Measurements from ENCODE around the gene PTPN22. TPM values are rescaled to one million over a fixed set of nuclear protein-coding genes. Genes with fewer than 3 reads are reported as not detected.

Gene PTPN22
- total RNA-seq, 3 donors from 2014 or later (not counting 1 experiment from before 2014, with no cell fraction given) = 98.4 to 122 (median 104) TPM

GRCh38 chr1:113904293-113904673 is 32.8 kb upstream of the PTPN22 start:
- peak; percentile 8 to 20 (median 16) for ATAC-seq
- Histone ChIP-seq H3K9me3 (ENCODE audit: control insufficient read depth, insufficient read depth, low read length) (no peaks in the 10 kb centered on the region), H3K36me3 (ENCODE audit: control insufficient read depth, insufficient read depth, low read length) (peaks cover 33% of the 10 kb centered on the region), H3K27me3 (ENCODE audit: control insufficient read depth, insufficient read depth, low read length) (no peaks in the 10 kb centered on the region), H3K4me1 (ENCODE audit: control insufficient read depth, insufficient read depth, low read length) (peaks cover 32% of the 10 kb centered on the region), H3K27ac (ENCODE audit: low read length) (peak overlapping the region; percentile 93), H3K4me3 (ENCODE audit: low read length) (peak overlapping the region; percentile 70)
- no peaks in the 10 kb centered on the region for H3K27me3 Mint-ChIP-seq (ENCODE audit: low read depth in 2 of 2)
- intact Hi-C loops (cut with micrococcal nuclease) = loop anchor here (1.0 to 2.0 kb wide), 4 partner anchors 33 to 145 kb away; partner anchors contain the start of genes PHTF1, PTPN22 and RSBN1
- H3K36me3 Mint-ChIP-seq = peaks cover 11% of the 10 kb centered on the region
- no peaks in the 10 kb centered on the region for H3K9me3 Mint-ChIP-seq
- no peak for DNase-seq
- peak overlapping the region; percentile 99 for H3K27ac Mint-ChIP-seq
- under 1% methylated on average over 11 of the region's 11 CpGs for WGBS (ENCODE audit: insufficient coverage)
- H3K4me1 Mint-ChIP-seq = peaks cover 56 to 69% of the 10 kb centered on the region in 2 donors
- TF ChIP-seq, protein P1, sequence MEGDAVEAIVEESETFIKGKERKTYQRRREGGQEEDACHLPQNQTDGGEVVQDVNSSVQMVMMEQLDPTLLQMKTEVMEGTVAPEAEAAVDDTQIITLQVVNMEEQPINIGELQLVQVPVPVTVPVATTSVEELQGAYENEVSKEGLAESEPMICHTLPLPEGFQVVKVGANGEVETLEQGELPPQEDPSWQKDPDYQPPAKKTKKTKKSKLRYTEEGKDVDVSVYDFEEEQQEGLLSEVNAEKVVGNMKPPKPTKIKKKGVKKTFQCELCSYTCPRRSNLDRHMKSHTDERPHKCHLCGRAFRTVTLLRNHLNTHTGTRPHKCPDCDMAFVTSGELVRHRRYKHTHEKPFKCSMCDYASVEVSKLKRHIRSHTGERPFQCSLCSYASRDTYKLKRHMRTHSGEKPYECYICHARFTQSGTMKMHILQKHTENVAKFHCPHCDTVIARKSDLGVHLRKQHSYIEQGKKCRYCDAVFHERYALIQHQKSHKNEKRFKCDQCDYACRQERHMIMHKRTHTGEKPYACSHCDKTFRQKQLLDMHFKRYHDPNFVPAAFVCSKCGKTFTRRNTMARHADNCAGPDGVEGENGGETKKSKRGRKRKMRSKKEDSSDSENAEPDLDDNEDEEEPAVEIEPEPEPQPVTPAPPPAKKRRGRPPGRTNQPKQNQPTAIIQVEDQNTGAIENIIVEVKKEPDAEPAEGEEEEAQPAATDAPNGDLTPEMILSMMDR (IDR thresholded peaks at IDR 0.05) = no peak
- H3K4me3 Mint-ChIP-seq = peak overlapping the region; percentile 98

DNA sequence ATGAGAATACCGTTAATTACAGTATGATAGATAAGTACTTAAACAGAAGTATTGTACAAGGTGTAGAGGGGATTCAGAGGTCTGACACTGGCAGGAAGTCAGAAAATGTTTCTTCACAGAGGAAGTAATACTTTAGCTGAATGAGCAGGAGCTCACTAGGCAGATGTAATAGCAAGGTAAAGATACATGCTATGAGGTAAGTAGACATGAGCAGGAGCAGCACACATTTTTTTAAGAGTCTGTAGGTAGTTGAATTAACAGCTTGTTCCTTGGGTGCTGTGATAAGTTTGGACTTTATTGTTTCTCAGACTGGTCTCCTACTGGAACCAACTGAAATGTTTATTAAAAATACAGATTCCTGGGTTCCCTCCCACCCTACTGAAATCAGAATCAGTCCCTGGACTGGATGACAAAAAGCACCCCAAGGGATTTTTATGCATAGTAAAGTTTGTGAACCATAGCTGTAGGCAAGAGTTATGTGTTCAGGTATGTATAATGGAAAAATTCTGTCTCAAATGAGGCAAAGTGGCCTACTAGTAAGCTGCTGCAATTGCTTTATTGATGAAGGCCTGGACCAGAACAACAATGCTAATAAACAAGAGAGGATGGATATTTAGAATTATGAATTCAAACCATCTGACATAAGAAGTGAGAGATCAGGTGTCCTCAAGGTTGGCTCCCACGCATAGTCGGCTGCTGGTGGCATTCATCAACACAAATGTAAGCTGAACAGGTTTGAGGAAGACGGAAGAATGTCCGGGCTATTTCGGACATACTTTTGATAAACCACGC is 32.2 kb upstream of the PTPN22 start:
- peak overlapping the region; percentile 70 for H3K4me3 ChIP-seq (ENCODE audit: low read length)
- H3K36me3 Mint-ChIP-seq = peaks cover 17% of the 10 kb centered on the region
- peaks cover 61 to 72% of the 10 kb centered on the region in 2 donors for H3K4me1 Mint-ChIP-seq
- peaks cover 32% of the 10 kb centered on the region for H3K4me1 ChIP-seq (ENCODE audit: control insufficient read depth, insufficient read depth, low read length)
- DNase-seq (peak; percentile 19 to 28), ATAC-seq (no peak)
- peaks cover 33% of the 10 kb centered on the region for H3K36me3 ChIP-seq (ENCODE audit: control insufficient read depth, insufficient read depth, low read length)
- peak overlapping the region; percentile 93 for H3K27ac ChIP-seq (ENCODE audit: low read length)
- peak overlapping the region; percentile 99 for H3K27ac Mint-ChIP-seq
- no peaks in the 10 kb centered on the region for H3K9me3 ChIP-seq (ENCODE audit: control insufficient read depth, insufficient read depth, low read length)
- no peaks in the 10 kb centered on the region for H3K27me3 ChIP-seq (ENCODE audit: control insufficient read depth, insufficient read depth, low read length)
- H3K4me3 Mint-ChIP-seq = peak overlapping the region; percentile 98
- H3K9me3 Mint-ChIP-seq = no peaks in the 10 kb centered on the region
- intact Hi-C loops (cut with micrococcal nuclease) = loop anchor here (1.0 to 2.0 kb wide), 4 partner anchors 32 to 145 kb away; partner anchors contain the start of genes PHTF1, PTPN22 and RSBN1
- H3K27me3 Mint-ChIP-seq (ENCODE audit: low read depth in 2 of 2) = no peaks in the 10 kb centered on the region
- WGBS (ENCODE audit: insufficient coverage) = 9% methylated on average over 7 of the region's 7 CpGs
- TF ChIP-seq, protein P1 (IDR thresholded peaks at IDR 0.05) = no peak

DNA sequence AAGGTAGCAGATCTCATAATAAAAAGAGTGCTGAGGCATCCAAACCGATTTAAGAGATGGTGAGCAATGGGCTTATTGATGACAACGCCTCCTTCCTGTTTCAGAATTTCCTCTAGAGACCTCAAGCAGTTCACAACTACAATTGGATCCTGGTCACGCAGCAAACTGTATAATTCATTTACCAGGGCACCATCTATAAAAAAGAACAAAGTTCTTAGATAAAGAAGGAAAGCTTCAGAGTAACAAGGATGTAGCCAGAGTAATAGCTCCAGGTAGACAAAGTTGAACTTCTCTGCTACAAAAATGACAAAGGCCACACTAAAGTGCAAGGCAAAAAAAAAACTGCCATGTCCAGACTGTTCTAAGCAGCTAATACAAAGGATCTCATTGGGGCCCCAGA is 29.7 kb upstream of the PTPN22 start:
- Mint-ChIP-seq H3K36me3 (peaks cover 31% of the 10 kb centered on the region), H3K27ac (peak overlapping the region; percentile 99), H3K27me3 (ENCODE audit: low read depth in 2 of 2) (no peaks in the 10 kb centered on the region), H3K9me3 (no peaks in the 10 kb centered on the region), H3K4me1 (peaks cover 77 to 78% of the 10 kb centered on the region in 2 donors), H3K4me3 (no peak overlapping the region)
- ATAC-seq (no peak), DNase-seq (no peak)
- Histone ChIP-seq H3K27me3 (ENCODE audit: control insufficient read depth, insufficient read depth, low read length) (no peaks in the 10 kb centered on the region), H3K4me3 (ENCODE audit: low read length) (no peak overlapping the region), H3K9me3 (ENCODE audit: control insufficient read depth, insufficient read depth, low read length) (no peaks in the 10 kb centered on the region), H3K36me3 (ENCODE audit: control insufficient read depth, insufficient read depth, low read length) (peaks cover 50% of the 10 kb centered on the region), H3K4me1 (ENCODE audit: control insufficient read depth, insufficient read depth, low read length) (peaks cover 31% of the 10 kb centered on the region), H3K27ac (ENCODE audit: low read length) (no peak overlapping the region)
- TF ChIP-seq, protein P1 (IDR thresholded peaks at IDR 0.05) = no peak
- 53% methylated on average over 3 of the region's 3 CpGs for WGBS (ENCODE audit: insufficient coverage)
- intact Hi-C loops (cut with micrococcal nuclease) = no loop called here

Measured in natural killer cell (primary cell).